ENCODE measurements around the gene LRP1. TPM values are rescaled to one million over a fixed set of nuclear protein-coding genes. Genes with fewer than 3 reads are reported as not detected.

Gene LRP1
- polyA plus RNA-seq, 1 donor (not counting 4 experiments of a cell fraction or from before 2014, with no cell fraction given): 4.9 TPM

GRCh38 chr12:57226588-57227314 lies 98.5 kb downstream of the LRP1 start:
- no peak for FAIRE-seq
- no peak for TF ChIP-seq CTCF (optimal IDR thresholded peaks at IDR 0.05 in 1 of 3, IDR thresholded peaks at IDR 0.05 in 1 of 3, conservative IDR thresholded peaks at IDR 0.05 in 1 of 3; ENCODE audit: extremely low read depth in 1 of 3, insufficient read depth in 2 of 3, low read length in 3 of 3)
- TF ChIP-seq EZH2 (IDR thresholded peaks at IDR 0.05; ENCODE audit: low read length): no peak
- Histone ChIP-seq H3K9me3 (ENCODE audit: control insufficient read depth, low read depth, low read length) (no peaks in the 10 kb centered on the region), H3K27me3 (ENCODE audit: control insufficient read depth, extremely low read depth, insufficient read depth, low read length) (peaks cover 3% of the 10 kb centered on the region), H2AFZ (ENCODE audit: control insufficient read depth, low read length) (no peak overlapping the region), H4K20me1 (ENCODE audit: control insufficient read depth, extremely low read depth, insufficient read depth, low read length) (no peaks in the 10 kb centered on the region), H3K36me3 (ENCODE audit: control insufficient read depth in 2 of 2, extremely low read depth in 1 of 2, insufficient read depth in 2 of 2, low read length in 2 of 2) (peaks cover 5 to 8% of the 10 kb centered on the region in 2 experiments), H3K4me3 (ENCODE audit: control insufficient read depth in 2 of 3, extremely low read depth in 1 of 3, insufficient read depth in 2 of 3, low read depth in 1 of 3, low read length in 3 of 3) (no peak overlapping the region), H3K27ac (ENCODE audit: control insufficient read depth, insufficient read depth, low read length) (no peak overlapping the region), H3K4me1 (ENCODE audit: control insufficient read depth, extremely low read depth, insufficient read depth, low read length) (peaks cover 20% of the 10 kb centered on the region), H3K79me2 (ENCODE audit: control insufficient read depth, insufficient read depth, low read length) (peaks cover 23% of the 10 kb centered on the region), H3K9ac (ENCODE audit: control insufficient read depth, extremely low read depth, insufficient read depth, low read length) (no peak overlapping the region), H3K4me2 (ENCODE audit: control insufficient read depth, extremely low read depth, insufficient read depth, low read depth, low read length) (no peak overlapping the region), H3K9me1 (ENCODE audit: control insufficient read depth, extremely low read depth, insufficient read depth, low read length) (no peaks in the 10 kb centered on the region)
- no peak for DNase-seq (ENCODE audit: low read depth, low spot score)
- dilution Hi-C loops (cut with MboI; ENCODE audit: extremely low pct_ligation_motif_present, low sequenced_read_pairs): no loop called here

GRCh38 chr12:57227315-57228115 lies 99.2 kb downstream of the LRP1 start:
- FAIRE-seq (no peak), DNase-seq (ENCODE audit: low read depth, low spot score) (no peak)
- peaks cover 20% of the 10 kb centered on the region for H3K4me1 ChIP-seq (ENCODE audit: control insufficient read depth, extremely low read depth, insufficient read depth, low read length)
- TF ChIP-seq CTCF (optimal IDR thresholded peaks at IDR 0.05 in 1 of 3, IDR thresholded peaks at IDR 0.05 in 1 of 3, conservative IDR thresholded peaks at IDR 0.05 in 1 of 3; ENCODE audit: extremely low read depth in 1 of 3, insufficient read depth in 2 of 3, low read length in 3 of 3) (no peak), EZH2 (IDR thresholded peaks at IDR 0.05; ENCODE audit: low read length) (no peak)
- H3K9me3 ChIP-seq (ENCODE audit: control insufficient read depth, low read depth, low read length): no peaks in the 10 kb centered on the region
- H3K4me2 ChIP-seq (ENCODE audit: control insufficient read depth, extremely low read depth, insufficient read depth, low read depth, low read length): no peak overlapping the region
- no peaks in the 10 kb centered on the region for H3K27me3 ChIP-seq (ENCODE audit: control insufficient read depth, extremely low read depth, insufficient read depth, low read length)
- H3K36me3 ChIP-seq (ENCODE audit: control insufficient read depth in 2 of 2, extremely low read depth in 1 of 2, insufficient read depth in 2 of 2, low read length in 2 of 2): peaks cover 8 to 16% of the 10 kb centered on the region in 2 experiments
- H3K9me1 ChIP-seq (ENCODE audit: control insufficient read depth, extremely low read depth, insufficient read depth, low read length): no peaks in the 10 kb centered on the region
- dilution Hi-C loops (cut with MboI; ENCODE audit: extremely low pct_ligation_motif_present, low sequenced_read_pairs): no loop called here
- peaks cover 25% of the 10 kb centered on the region for H3K79me2 ChIP-seq (ENCODE audit: control insufficient read depth, insufficient read depth, low read length)
- H3K27ac ChIP-seq (ENCODE audit: control insufficient read depth, insufficient read depth, low read length): no peak overlapping the region
- H4K20me1 ChIP-seq (ENCODE audit: control insufficient read depth, extremely low read depth, insufficient read depth, low read length): no peaks in the 10 kb centered on the region
- no peak overlapping the region for H3K9ac ChIP-seq (ENCODE audit: control insufficient read depth, extremely low read depth, insufficient read depth, low read length)
- H3K4me3 ChIP-seq (ENCODE audit: control insufficient read depth in 2 of 3, extremely low read depth in 1 of 3, insufficient read depth in 2 of 3, low read depth in 1 of 3, low read length in 3 of 3): no peak overlapping the region
- H2AFZ ChIP-seq (ENCODE audit: control insufficient read depth, low read length): no peak overlapping the region
